Activated T-cell treated with anti-CD3 and anti-CD28 coated beads, Interleukin-2, amount 50 U/mL, for 4 hours (primary cell): ENCODE measurements around the gene NGRN. TPM values are rescaled to one million over a fixed set of nuclear protein-coding genes. Genes with fewer than 3 reads are reported as not detected.

Experiments used
- ATAC-seq, 2 donors: fragments of 200-7000 bp; cut with Tn5 transposase; one replicate each; pipeline ENCODE4 v1.10.0; 2021
- DNase-seq: peaks from one replicate; pipeline ENCODE4 v3.0.0-alpha.2; 2020
- H3K27me3 Mint-ChIP-seq: one replicate; pipeline ENCODE4 v1.8.0; 2021; ENCODE audit warnings: low read depth, mixed read lengths
- H3K36me3 Mint-ChIP-seq: one replicate; pipeline ENCODE4 v1.8.0; 2022; ENCODE audit warnings: mixed read lengths; ENCODE audit not compliant: insufficient read depth
- H3K4me1 Mint-ChIP-seq: one replicate; pipeline ENCODE4 v1.8.0; 2021; ENCODE audit warnings: low read depth, mixed read lengths
- H3K4me3 Mint-ChIP-seq: one replicate; pipeline ENCODE4 v1.8.0; 2021; ENCODE audit warnings: mild to moderate bottlenecking, moderate library complexity, mixed read lengths
- H3K9me3 Mint-ChIP-seq: one replicate; pipeline ENCODE4 v1.8.0; 2021; ENCODE audit warnings: mixed read lengths
- total RNA-seq, 3 donors: library from RNA; stranded (reverse); gene quantifications; one replicate each; pipeline ENCODE4 v1.2.1, GENCODE V29; 2021

NGRN gene
- total RNA-seq, 3 donors from 2014 or later = 36.9 to 38.0 (median 37.1) TPM

DNA sequence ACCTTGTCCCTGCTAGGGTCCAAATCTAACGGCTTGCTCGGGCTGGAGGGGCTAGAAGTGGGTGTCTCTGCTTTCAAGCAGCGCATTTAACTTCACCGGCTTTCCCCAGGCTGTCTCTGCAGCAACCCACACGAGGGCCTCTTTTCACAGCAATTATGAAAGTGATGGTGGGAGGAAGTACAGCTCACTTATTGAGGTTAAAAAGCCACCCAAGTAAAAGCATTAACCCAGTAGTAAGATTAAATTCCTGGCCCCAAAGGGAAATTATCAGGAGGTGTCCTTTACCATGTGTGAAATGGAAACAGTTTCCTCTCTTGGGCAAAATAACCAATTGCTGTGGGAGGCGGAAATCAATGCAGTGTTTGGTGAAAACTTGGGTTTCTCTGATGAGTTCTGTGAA is 41.1 kb downstream of the NGRN start:
- no peaks in the 10 kb centered on the region for H3K9me3 Mint-ChIP-seq
- peaks cover 25% of the 10 kb centered on the region for H3K4me1 Mint-ChIP-seq
- H3K27me3 Mint-ChIP-seq = no peaks in the 10 kb centered on the region
- ATAC-seq = peak; percentile 93 to 96
- H3K4me3 Mint-ChIP-seq = peak overlapping the region; percentile 47
- H3K36me3 Mint-ChIP-seq = no peaks in the 10 kb centered on the region
- DNase-seq = no peak

DNA sequence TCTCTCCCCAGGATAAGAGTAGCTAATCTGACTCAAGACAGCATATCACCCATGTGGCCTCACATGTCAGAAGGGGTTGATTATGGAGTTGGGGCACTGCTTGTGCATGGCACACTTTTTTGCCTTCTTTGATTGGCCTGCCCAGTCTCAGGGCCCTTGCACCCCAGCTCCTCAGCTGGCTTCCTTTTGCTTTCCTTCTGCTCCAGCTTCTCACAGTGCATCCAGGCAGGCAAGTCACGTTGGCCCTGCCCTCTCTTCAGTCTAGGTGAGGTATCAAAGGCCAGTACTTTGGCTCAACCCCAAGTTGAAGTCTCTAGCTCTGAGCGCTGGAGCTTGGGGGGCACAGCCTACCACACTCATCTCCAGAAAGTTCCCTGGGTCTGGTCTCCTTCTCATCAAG is 42.2 kb downstream of the NGRN start:
- no peaks in the 10 kb centered on the region for H3K9me3 Mint-ChIP-seq
- DNase-seq = no peak
- no peaks in the 10 kb centered on the region for H3K36me3 Mint-ChIP-seq
- H3K4me3 Mint-ChIP-seq = no peak overlapping the region
- peaks cover 22% of the 10 kb centered on the region for H3K4me1 Mint-ChIP-seq
- no peak for ATAC-seq
- no peaks in the 10 kb centered on the region for H3K27me3 Mint-ChIP-seq

- Mint-ChIP-seq H3K27me3 (no peaks in the 10 kb centered on the region), H3K36me3 (no peaks in the 10 kb centered on the region), H3K9me3 (no peaks in the 10 kb centered on the region), H3K4me1 (peaks cover 22% of the 10 kb centered on the region), H3K4me3 (no peak overlapping the region)
- ATAC-seq (no peak), DNase-seq (no peak)
Observed at GRCh38 chr15:90309020-90309419, 43.5 kb downstream of the NGRN start.

GRCh38 chr15:90315278-90315982 is 50.0 kb downstream of the NGRN start:
- DNase-seq = no peak

GRCh38 chr15:90316139-90316538 is 50.7 kb downstream of the NGRN start:
- H3K36me3 Mint-ChIP-seq = no peaks in the 10 kb centered on the region
- ATAC-seq (no peak), DNase-seq (no peak)
- H3K27me3 Mint-ChIP-seq = no peaks in the 10 kb centered on the region
- no peak overlapping the region for H3K4me3 Mint-ChIP-seq
- H3K9me3 Mint-ChIP-seq = no peaks in the 10 kb centered on the region
- peaks cover 2% of the 10 kb centered on the region for H3K4me1 Mint-ChIP-seq

More at GRCh38 chr15:90315278-90315982, 50.0 kb downstream of the NGRN start:
- no peak for ATAC-seq
- peaks cover 2% of the 10 kb centered on the region for H3K4me1 Mint-ChIP-seq
- no peaks in the 10 kb centered on the region for H3K27me3 Mint-ChIP-seq
- H3K36me3 Mint-ChIP-seq = no peaks in the 10 kb centered on the region
- H3K9me3 Mint-ChIP-seq = no peaks in the 10 kb centered on the region
- no peak overlapping the region for H3K4me3 Mint-ChIP-seq

DNA sequence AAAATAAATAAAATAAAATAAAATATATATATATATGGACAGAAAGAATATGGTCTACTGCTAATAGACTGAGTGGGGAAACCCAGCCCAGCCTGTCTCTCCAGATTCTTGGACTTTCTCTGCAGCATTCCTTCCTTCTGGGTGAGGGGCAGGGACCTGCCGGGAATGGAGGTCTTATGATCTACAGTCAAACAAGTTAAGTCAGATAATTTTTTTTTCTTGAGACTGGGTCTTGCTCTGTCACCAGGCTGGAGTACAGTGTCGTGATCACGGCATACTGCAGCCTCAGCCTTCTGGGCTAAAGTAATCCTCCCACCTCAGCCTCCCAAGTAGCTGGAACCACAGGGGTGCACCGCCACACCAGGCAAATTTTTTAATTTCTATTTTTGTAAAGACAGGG is 53.1 kb downstream of the NGRN start:
- Mint-ChIP-seq H3K9me3 (no peaks in the 10 kb centered on the region), H3K4me1 (peaks cover 2% of the 10 kb centered on the region), H3K4me3 (no peak overlapping the region), H3K36me3 (no peaks in the 10 kb centered on the region), H3K27me3 (no peaks in the 10 kb centered on the region)
- no peak for DNase-seq
- no peak for ATAC-seq

DNA sequence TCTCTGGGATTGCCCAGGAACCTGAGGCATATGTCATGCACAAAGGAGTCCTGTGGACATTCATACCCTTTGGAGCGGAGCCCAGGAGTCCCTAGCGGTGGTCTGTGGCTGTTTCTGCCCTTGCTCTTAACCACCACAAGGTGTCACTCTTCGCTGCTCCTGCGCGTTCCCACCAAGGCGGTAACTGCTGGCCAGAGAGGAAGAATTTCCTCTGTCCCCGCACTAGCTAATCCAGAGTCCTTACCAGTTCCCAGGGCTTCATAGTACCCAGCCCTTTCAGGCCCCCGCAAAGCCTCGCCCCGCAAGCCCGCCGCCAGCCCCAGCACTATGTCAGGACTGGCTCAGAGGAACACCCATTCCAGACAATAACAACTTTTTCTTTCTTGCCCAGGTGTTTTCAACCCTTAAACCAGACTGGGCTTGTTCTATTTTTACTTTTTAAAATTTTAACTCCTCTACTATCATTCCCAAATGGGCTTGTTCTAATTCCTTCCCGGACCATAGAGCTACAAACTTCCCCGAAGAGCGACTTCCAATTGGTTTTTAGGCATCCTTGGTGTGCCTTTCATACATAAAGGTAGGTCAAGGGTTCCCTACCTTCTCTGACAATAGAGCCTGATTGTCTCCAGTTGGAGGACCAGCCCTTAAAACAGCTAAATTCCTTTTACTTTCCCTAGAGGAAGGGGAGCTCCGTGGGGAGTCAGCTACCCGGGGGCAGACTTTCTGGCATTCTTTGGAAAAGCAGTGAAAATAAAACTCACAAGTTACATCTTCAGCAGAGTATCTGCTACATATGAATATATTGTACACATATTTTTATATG is 54.8 kb downstream of the NGRN start:
- Mint-ChIP-seq H3K4me3 (no peak overlapping the region), H3K36me3 (no peaks in the 10 kb centered on the region), H3K4me1 (peaks cover 2% of the 10 kb centered on the region), H3K27me3 (no peaks in the 10 kb centered on the region), H3K9me3 (no peaks in the 10 kb centered on the region)
- peak; percentile 97 to 99 for ATAC-seq
- DNase-seq = peak; percentile 55

- Mint-ChIP-seq H3K27me3 (no peaks in the 10 kb centered on the region), H3K4me1 (peaks cover 2% of the 10 kb centered on the region), H3K4me3 (no peak overlapping the region), H3K36me3 (no peaks in the 10 kb centered on the region), H3K9me3 (no peaks in the 10 kb centered on the region)
- no peak for ATAC-seq
- no peak for DNase-seq
Observed at GRCh38 chr15:90320885-90321278, 55.4 kb downstream of the NGRN start.

Other genes with a start within 250 kb of the NGRN start
- gene IDH2, start 163.2 kb upstream of the NGRN start, total RNA-seq = 10 to 100 TPM; 32.8 to 45.1 (median 43.3) TPM
- 1 to 10 TPM; 4.7 to 8.2 (median 7.7) TPM for gene SEMA4B, start 64.3 kb upstream of the NGRN start, total RNA-seq
- gene CIB1, start 31.7 kb upstream of the NGRN start, total RNA-seq = 100 to 1,000 TPM; 130 to 158 (median 151) TPM
- 10 to 100 TPM; 11.4 to 12.9 (median 11.9) TPM for gene GDPGP1, start 31.5 kb upstream of the NGRN start, total RNA-seq
- under 1 TPM in 2 of 3 donors, not detected in 1; 0.19 to 0.95 TPM for gene TTLL13, start 16.1 kb upstream of the NGRN start, total RNA-seq
- 1 to 10 TPM in 2 of 3 donors, under 1 TPM in 1; 0.46 to 1.2 (median 1.0) TPM for gene ZNF774, start 86.6 kb downstream of the NGRN start, total RNA-seq
- gene IQGAP1, start 122.6 kb downstream of the NGRN start, total RNA-seq = 10 to 100 TPM; 83.1 to 96.0 (median 91.4) TPM